H1 (cell line): ENCODE measurements around the gene LEKR1. TPM values are rescaled to one million over a fixed set of nuclear protein-coding genes. Genes with fewer than 3 reads are reported as not detected.

Experiments
- CTCF ChIA-PET: fragments of 300-600 bp; sonication (Branson Sonifier 250); formaldehyde crosslinking; loops from one replicate; lab custom pipeline; 2021; ENCODE audit not compliant: partially characterized antibody; lab: Charles Lee
- POLR2A ChIA-PET: fragments of 300-600 bp; sonication (Branson Sonifier 250); formaldehyde crosslinking; loops from one replicate; lab custom pipeline; 2021; ENCODE audit warnings: inconsistent platforms; ENCODE audit not compliant: partially characterized antibody; lab: Charles Lee
- DNase-seq, 2 experiments: peaks; one replicate each; pipeline versions ENCODE4 v3.0.0 to v3.0.0-alpha.2; 2010 to 2022; ENCODE audit warnings: low spot score in 2 of 2, low read depth in 1 of 2, mixed read lengths in 1 of 2
- FAIRE-seq: peaks from 2 replicates; lab custom pipeline; 2011; peaks lifted over from hg19 to GRCh38; lab: Jason Lieb, UNC
- H2AFZ ChIP-seq: 2 replicates; pipeline ENCODE4 v1.8.1; 2012; ENCODE audit warnings: low read length, inconsistent platforms
- H2AK5ac ChIP-seq: 2 replicates; pipeline ENCODE4 v1.6.1; 2013; ENCODE audit warnings: low read depth, low read length
- H2BK120ac ChIP-seq: replicated peaks from 2 replicates; pipeline ENCODE3; 2013; ENCODE audit warnings: low read depth, low read length, inconsistent platforms
- H2BK12ac ChIP-seq: 2 replicates; pipeline ENCODE4 v1.6.1; 2013; ENCODE audit warnings: low read depth, low read length
- H2BK15ac ChIP-seq: 2 replicates; pipeline ENCODE4 v1.6.1; 2013; ENCODE audit warnings: low read length
- H2BK20ac ChIP-seq: 2 replicates; pipeline ENCODE4 v1.6.1; 2013; ENCODE audit warnings: low read length
- H2BK5ac ChIP-seq: 2 replicates; pipeline ENCODE4 v1.6.1; 2013; ENCODE audit warnings: low read depth, low read length
- H3K14ac ChIP-seq: 2 replicates; pipeline ENCODE4 v1.6.1; 2013; ENCODE audit warnings: inconsistent platforms; ENCODE audit not compliant: insufficient read length
- H3K18ac ChIP-seq: 2 replicates; pipeline ENCODE4 v1.6.1; 2013; ENCODE audit warnings: low read length; ENCODE audit errors: extremely low read depth
- H3K23ac ChIP-seq: 2 replicates; pipeline ENCODE4 v1.6.1; 2013; ENCODE audit warnings: inconsistent platforms; ENCODE audit not compliant: insufficient read length
- H3K23me2 ChIP-seq: 2 replicates; pipeline ENCODE4 v1.6.1; 2013; ENCODE audit warnings: low read depth, low read length
- H3K27ac ChIP-seq: 2 replicates; pipeline ENCODE4 v1.6.1; 2011; ENCODE audit warnings: low read depth, low read length, inconsistent platforms
- H3K27me3 ChIP-seq, 4 experiments: replicated peaks in 1 of 4; 1 replicate in 1 of 4; 2 replicates in 3 of 4; pipeline versions ENCODE4 v1.6.1 to v1.8.1; 2011 to 2013; ENCODE audit warnings: low read length in 3 of 4, mild to moderate bottlenecking in 3 of 4, inconsistent platforms in 2 of 4, mixed read lengths in 2 of 4, moderate library complexity in 1 of 4; ENCODE audit not compliant: control insufficient read depth in 3 of 4, insufficient read depth in 3 of 4; ENCODE audit errors: extremely low read depth in 1 of 4
- H3K36me3 ChIP-seq, 4 experiments: 2 replicates each; pipeline versions ENCODE4 v1.6.1 to v1.8.1; 2011 to 2013; ENCODE audit warnings: mild to moderate bottlenecking in 4 of 4, low read length in 3 of 4, moderate library complexity in 2 of 4, control low read depth in 1 of 4, inconsistent platforms in 1 of 4; ENCODE audit not compliant: insufficient read depth in 4 of 4, control insufficient read depth in 2 of 4
- H3K4ac ChIP-seq: replicated peaks from 2 replicates; pipeline ENCODE3; 2013; ENCODE audit warnings: low read length, low read depth, mixed read lengths, inconsistent platforms; ENCODE audit not compliant: insufficient read length
- H3K4me1 ChIP-seq, 4 experiments: replicated peaks in 1 of 4; 1 replicate in 1 of 4; 2 replicates in 3 of 4; pipeline versions ENCODE4 v1.6.1 to v1.8.1; 2011 to 2013; ENCODE audit warnings: low read length in 3 of 4, inconsistent platforms in 2 of 4, mixed read lengths in 1 of 4; ENCODE audit not compliant: insufficient read depth in 4 of 4, control insufficient read depth in 3 of 4
- H3K4me2 ChIP-seq, 2 experiments: 2 replicates each; pipeline versions ENCODE4 v1.6.1 to v1.8.1; 2011 to 2013; ENCODE audit warnings: low read depth in 2 of 2, low read length in 2 of 2, control low read depth in 1 of 2, inconsistent platforms in 1 of 2, mild to moderate bottlenecking in 1 of 2; ENCODE audit not compliant: insufficient read depth in 1 of 2
- H3K4me3 ChIP-seq, 4 experiments: fragments of 200-600, 300-600 bp in 1 of 4; sonication (generic), shearing (Covaris generic), sonication (Bioruptor Twin) in 1 of 4; 2 replicates each; pipeline versions ENCODE4 v1.5.1 to v1.8.1; 2011 to 2016; ENCODE audit warnings: low read length in 4 of 4, low read depth in 3 of 4, control low read depth in 2 of 4, inconsistent platforms in 2 of 4, mild to moderate bottlenecking in 2 of 4, mixed read lengths in 1 of 4, moderate library complexity in 1 of 4; ENCODE audit not compliant: insufficient read depth in 2 of 4; ENCODE audit errors: extremely low read depth in 1 of 4
- H3K56ac ChIP-seq: replicated peaks from 2 replicates; pipeline ENCODE3; 2013; ENCODE audit warnings: low read depth, mild to moderate bottlenecking, mixed read lengths, low read length, inconsistent platforms; ENCODE audit not compliant: insufficient read length
- H3K79me1 ChIP-seq: 2 replicates; pipeline ENCODE4 v1.6.1; 2013; ENCODE audit warnings: low read depth, low read length, control low read depth
- H3K79me2 ChIP-seq, 2 experiments: 2 replicates each; pipeline versions ENCODE4 v1.6.1 to v1.8.1; 2012 to 2013; ENCODE audit warnings: low read length in 2 of 2, mild to moderate bottlenecking in 2 of 2, inconsistent platforms in 1 of 2; ENCODE audit not compliant: insufficient read depth in 2 of 2, control insufficient read depth in 1 of 2
- H3K9ac ChIP-seq, 4 experiments: replicated peaks in 1 of 4; 1 replicate in 1 of 4; 2 replicates in 3 of 4; pipeline versions ENCODE4 v1.6.1 to v1.8.1; 2011 to 2013; ENCODE audit warnings: low read depth in 3 of 4, low read length in 3 of 4, control low read depth in 2 of 4, mild to moderate bottlenecking in 2 of 4, moderate library complexity in 2 of 4, inconsistent platforms in 1 of 4; ENCODE audit errors: extremely low read depth in 1 of 4
- H3K9me3 ChIP-seq, 2 experiments: 2 replicates each; pipeline versions ENCODE4 v1.6.1 to v1.8.1; 2012 to 2013; ENCODE audit warnings: mild to moderate bottlenecking in 2 of 2, moderate library complexity in 2 of 2, control low read depth in 1 of 2, inconsistent platforms in 1 of 2, low read depth in 1 of 2, low read length in 1 of 2, mixed read lengths in 1 of 2; ENCODE audit not compliant: insufficient read depth in 2 of 2
- H4K20me1 ChIP-seq, 2 experiments: replicated peaks in 1 of 2; 2 replicates each; pipeline versions ENCODE3 to v1.8.1; 2011 to 2013; ENCODE audit warnings: inconsistent platforms in 2 of 2, low read length in 2 of 2, mild to moderate bottlenecking in 1 of 2; ENCODE audit not compliant: insufficient read depth in 2 of 2, control insufficient read depth in 1 of 2
- H4K5ac ChIP-seq: 2 replicates; pipeline ENCODE4 v1.6.1; 2013; ENCODE audit warnings: low read length, low read depth, mixed read lengths, inconsistent platforms; ENCODE audit not compliant: insufficient read length
- H4K8ac ChIP-seq: 2 replicates; pipeline ENCODE4 v1.8.0; 2013; ENCODE audit warnings: mild to moderate bottlenecking, moderate library complexity, low read length, inconsistent platforms; ENCODE audit not compliant: insufficient read depth; ENCODE audit errors: extremely low read depth
- H4K91ac ChIP-seq: replicated peaks from 2 replicates; pipeline ENCODE3; 2013; ENCODE audit warnings: low read length, mixed read lengths, inconsistent platforms; ENCODE audit not compliant: insufficient read length
- EP300 ChIP-seq, 2 experiments: IDR thresholded peaks; 1 replicate in 1 of 2; 2 replicates in 1 of 2; pipeline ENCODE4 v1.6.1; 2011 to 2012; ENCODE audit warnings: low read depth in 2 of 2, low read length in 2 of 2, mild to moderate bottlenecking in 2 of 2, borderline replicate concordance in 1 of 2, inconsistent platforms in 1 of 2, moderate library complexity in 1 of 2
- FOSL1 ChIP-seq: IDR thresholded peaks from 2 replicates; pipeline ENCODE4 v1.6.1; 2011; ENCODE audit warnings: mild to moderate bottlenecking, low read depth, low read length, moderate library complexity; ENCODE audit not compliant: insufficient read depth
- KDM1A ChIP-seq: fragments of 200-600, 300-600 bp; sonication (generic); IDR thresholded peaks from 2 replicates; pipeline ENCODE4 v1.7.1; 2016; ENCODE audit warnings: mild to moderate bottlenecking, low read length, borderline replicate concordance
- PHF8 ChIP-seq: fragments of 200-600 bp; sonication (generic); conservative IDR thresholded peaks from 2 replicates; pipeline ENCODE4 v1.7.1; 2012; ENCODE audit warnings: low read depth, mild to moderate bottlenecking, inconsistent platforms, low read length, moderate library complexity
- POLR2A ChIP-seq, 2 experiments: IDR thresholded peaks; 1 replicate in 1 of 2; 2 replicates in 1 of 2; pipeline ENCODE4 v1.6.1; 2011; ENCODE audit warnings: low read depth in 2 of 2, low read length in 2 of 2, mild to moderate bottlenecking in 2 of 2; ENCODE audit errors: control extremely low read depth in 1 of 2
- POLR2AphosphoS5 ChIP-seq: IDR thresholded peaks from 2 replicates; pipeline ENCODE4 v1.6.1; 2011; ENCODE audit warnings: low read depth, low read length
- RBBP5 ChIP-seq: IDR thresholded peaks from 2 replicates; pipeline ENCODE4 v1.7.1; 2012; ENCODE audit warnings: low read depth, mild to moderate bottlenecking, inconsistent platforms, low read length, moderate library complexity, borderline replicate concordance
- SIN3A ChIP-seq, 2 experiments: IDR thresholded peaks in 1 of 2; conservative IDR thresholded peaks in 1 of 2; 2 replicates each; pipeline ENCODE4 v1.6.1; 2011 to 2012; ENCODE audit warnings: low read length in 2 of 2, improper control_type of control experiment in 1 of 2, low read depth in 1 of 2, mild to moderate bottlenecking in 1 of 2
- SP2 ChIP-seq: IDR thresholded peaks from 2 replicates; pipeline ENCODE4 v1.6.1; 2012; ENCODE audit warnings: mild to moderate bottlenecking, low read length, inconsistent platforms
- SRF ChIP-seq: IDR thresholded peaks from 2 replicates; pipeline ENCODE4 v1.6.1; 2011; ENCODE audit warnings: mild to moderate bottlenecking, low read depth, low read length, moderate library complexity
- TEAD4 ChIP-seq: IDR thresholded peaks from 2 replicates; pipeline ENCODE4 v1.6.1; 2012; ENCODE audit warnings: low read depth, low read length, inconsistent platforms, mixed read lengths
- polyA plus RNA-seq, 7 experiments: library from polyadenylated mRNA; depleted of rRNA in 3 of 7; stranded (reverse) in 5 of 7; unstranded in 2 of 7; fragments of >200 nt in 5 of 7; fragments of 200-250 nt in 2 of 7; gene quantifications; 1 replicate in 5 of 7; 2 replicates in 1 of 7; 4 replicates in 1 of 7; pipeline versions ENCODE4 v1.2.1 to v1.2.3, GENCODE V29; 2011 to 2013; ENCODE audit warnings: missing spikeins in 2 of 7, mixed read lengths in 2 of 7
- total RNA-seq: library from RNA; stranded (reverse); fragmentation: NEBNext Ultra II Directional; extraction: Animal tissue kit (Norgen Biotek cat#: 25700); gene quantifications from 2 replicates; pipeline ENCODE4 v1.2.1, GENCODE V29; 2021

The LEKR1 gene
- total and polyA plus RNA-seq, 2 of the 8 experiments (the other 6 are each of a cell fraction or from before 2014, with no cell fraction given): 0.08 TPM; not detected in 1

- Histone ChIP-seq H4K5ac (no peak overlapping the region), H2BK20ac (no peak overlapping the region), H3K27me3 (no peaks in the 10 kb centered on the region), H4K20me1 (no peaks in the 10 kb centered on the region), H3K9ac (no peak overlapping the region), H2BK120ac (no peak overlapping the region), H3K14ac (no peak overlapping the region), H3K27ac (no peak overlapping the region), H2AK5ac (no peak overlapping the region), H3K56ac (no peak overlapping the region), H2BK12ac (no peak overlapping the region), H3K23me2 (no peaks in the 10 kb centered on the region), H2BK5ac (no peak overlapping the region), H3K79me1 (no peaks in the 10 kb centered on the region), H3K9me3 (no peaks in the 10 kb centered on the region), H4K8ac (no peak overlapping the region), H2AFZ (no peak overlapping the region)
- CTCF ChIA-PET: no interaction called here
- FAIRE-seq: no peak
- no peak for DNase-seq
- no peak for TF ChIP-seq POLR2A (IDR thresholded peaks at IDR 0.05; ENCODE audit: control extremely low read depth in 1 of 2, low read depth in 2 of 2, low read length in 2 of 2)
- TF ChIP-seq PHF8: no peak
- no peak for TF ChIP-seq RBBP5
- TF ChIP-seq KDM1A: no peak
- no peak for TF ChIP-seq TEAD4
- TF ChIP-seq SRF: no peak
- no peak for TF ChIP-seq SP2
- TF ChIP-seq SIN3A (conservative IDR thresholded peaks at IDR 0.05 in 1 of 2, IDR thresholded peaks at IDR 0.05 in 1 of 2; ENCODE audit: low read depth in 1 of 2, low read length in 2 of 2): no peak
- no peak for TF ChIP-seq FOSL1
- no peak for TF ChIP-seq POLR2AphosphoS5
- TF ChIP-seq EP300 (IDR thresholded peaks at IDR 0.05; ENCODE audit: borderline replicate concordance in 1 of 2, low read depth in 2 of 2, low read length in 2 of 2): no peak
- TF ChIP-seq, all 59 proteins: peak for 0
- H3K4ac ChIP-seq: no peak overlapping the region
- no peak overlapping the region for H3K18ac ChIP-seq
- H3K4me2 ChIP-seq: no peak overlapping the region
- H4K91ac ChIP-seq: no peak overlapping the region
- no peak overlapping the region for H3K4me3 ChIP-seq
- POLR2A ChIA-PET: no interaction called here
- no peak overlapping the region for H2BK15ac ChIP-seq
- no peaks in the 10 kb centered on the region for H3K79me2 ChIP-seq
- no peak overlapping the region for H3K23ac ChIP-seq
- no peaks in the 10 kb centered on the region for H3K4me1 ChIP-seq
- H3K36me3 ChIP-seq: no peaks in the 10 kb centered on the region
These were observed 171.2 kb downstream of the LEKR1 start for GRCh38 chr3:156997351-156997750.
